Neural cell (in vitro differentiated cells): ENCODE measurements around the gene CELF4. TPM values are rescaled to one million over a fixed set of nuclear protein-coding genes. Genes with fewer than 3 reads are reported as not detected.

Experiments used
- H2AFZ ChIP-seq: fragments of 200-600, 300-800 bp; sonication (generic), shearing (Covaris generic); 2 replicates; pipeline ENCODE4 v1.6.0; 2014; ENCODE audit warnings: low read depth, mild to moderate bottlenecking, antibody characterized with exemption, low read length, moderate library complexity
- H3F3A ChIP-seq: fragments of 200-600 bp; shearing (Covaris generic); 2 replicates; pipeline ENCODE4 v1.6.1; 2016; ENCODE audit warnings: mild to moderate bottlenecking, moderate library complexity, mixed read lengths, antibody characterized with exemption, low read length; ENCODE audit not compliant: insufficient read depth, poor library complexity, severe bottlenecking
- H3K27ac ChIP-seq: fragments of 200-600, 300-800 bp; sonication (generic), shearing (Covaris generic); 2 replicates; pipeline ENCODE4 v1.5.1; 2014; ENCODE audit warnings: mild to moderate bottlenecking, low read length, moderate library complexity
- H3K27me3 ChIP-seq: fragments of 300-800, 200-600 bp; sonication (generic), shearing (Covaris generic); 2 replicates; pipeline ENCODE4 v1.6.0; 2014; ENCODE audit warnings: mild to moderate bottlenecking, low read depth, low read length, moderate library complexity; ENCODE audit not compliant: insufficient read depth
- H3K36me3 ChIP-seq: fragments of 300-800, 200-600 bp; sonication (generic), shearing (Covaris generic); 2 replicates; pipeline ENCODE4 v1.5.1; 2014; ENCODE audit warnings: mild to moderate bottlenecking, antibody characterized with exemption, low read length, moderate library complexity; ENCODE audit not compliant: insufficient read depth
- H3K4me2 ChIP-seq: fragments of 300-800, 200-600 bp; sonication (generic), shearing (Covaris generic); 2 replicates; pipeline ENCODE4 v1.6.0; 2014; ENCODE audit warnings: mild to moderate bottlenecking, low read length
- H3K4me3 ChIP-seq: fragments of 300-800, 200-600 bp; sonication (generic), shearing (Covaris generic); 2 replicates; pipeline ENCODE4 v1.5.1; 2014; ENCODE audit warnings: mild to moderate bottlenecking, low read length, moderate library complexity
- H3K79me2 ChIP-seq: fragments of 200-600 bp; shearing (Covaris generic); replicated peaks from 2 replicates; pipeline ENCODE4 v1.6.0; 2014; ENCODE audit warnings: mild to moderate bottlenecking, low read length, moderate library complexity; ENCODE audit not compliant: insufficient read depth
- H3K9ac ChIP-seq: fragments of 300-800, 200-600 bp; sonication (generic), shearing (Covaris generic); 2 replicates; pipeline ENCODE4 v1.6.1; 2016; ENCODE audit warnings: mild to moderate bottlenecking, low read length, mixed read lengths
- H3K9me2 ChIP-seq: fragments of 200-600 bp; shearing (Covaris generic); 2 replicates; pipeline ENCODE4 v1.6.1; 2016; ENCODE audit warnings: mild to moderate bottlenecking, low read length, mixed read lengths; ENCODE audit not compliant: insufficient read depth
- H3K9me3 ChIP-seq: fragments of 200-600, 300-800 bp; sonication (generic), shearing (Covaris generic); 2 replicates; pipeline ENCODE4 v1.6.1; 2016; ENCODE audit warnings: mild to moderate bottlenecking, mixed run types, low read length, moderate library complexity, mixed read lengths
- H4K20me1 ChIP-seq: fragments of 200-600 bp; shearing (Covaris generic); 2 replicates; pipeline ENCODE4 v1.6.1; 2016; ENCODE audit warnings: mild to moderate bottlenecking, mixed run types; ENCODE audit not compliant: insufficient read depth
- CTCF ChIP-seq: fragments of 450-650 bp; IDR thresholded peaks from 2 replicates; pipeline ENCODE4 v1.5.1; 2014; ENCODE audit warnings: antibody characterized with exemption, mild to moderate bottlenecking, moderate library complexity; ENCODE audit not compliant: poor library complexity, severe bottlenecking
- EP300 ChIP-seq: fragments of 450-650 bp; conservative IDR thresholded peaks from 2 replicates; pipeline ENCODE4 v1.6.1; 2014; ENCODE audit warnings: antibody characterized with exemption, mild to moderate bottlenecking, moderate library complexity; ENCODE audit not compliant: poor library complexity, severe bottlenecking
- EZH2 ChIP-seq: fragments of 200-600, 300-800 bp; shearing (Covaris generic), sonication (generic); IDR thresholded peaks from 2 replicates; pipeline ENCODE4 v1.6.1; 2014; ENCODE audit warnings: antibody characterized with exemption, low read length, borderline replicate concordance, mild to moderate bottlenecking; ENCODE audit not compliant: insufficient read depth, poor library complexity, severe bottlenecking
- MXI1 ChIP-seq: fragments of 450-650 bp; conservative IDR thresholded peaks from 2 replicates; pipeline ENCODE4 v1.6.1; 2014; ENCODE audit warnings: antibody characterized with exemption, mild to moderate bottlenecking; ENCODE audit not compliant: poor library complexity, severe bottlenecking
- POLR2AphosphoS5 ChIP-seq: IDR thresholded peaks from 2 replicates; pipeline ENCODE4 v1.6.1; 2012
- RAD21 ChIP-seq: fragments of 450-650 bp; conservative IDR thresholded peaks from 2 replicates; pipeline ENCODE4 v1.6.1; 2014; ENCODE audit warnings: antibody characterized with exemption, mild to moderate bottlenecking, moderate library complexity
- REST ChIP-seq: IDR thresholded peaks from 2 replicates; pipeline ENCODE4 v1.6.1; 2012; ENCODE audit warnings: borderline replicate concordance
- SMC3 ChIP-seq: fragments of 450-650 bp; conservative IDR thresholded peaks from 2 replicates; pipeline ENCODE4 v1.6.1; 2014; ENCODE audit warnings: antibody characterized with exemption, mild to moderate bottlenecking, moderate library complexity; ENCODE audit not compliant: poor library complexity
- TAF1 ChIP-seq: IDR thresholded peaks from 2 replicates; pipeline ENCODE4 v1.6.1; 2012; ENCODE audit warnings: low read depth
- polyA plus RNA-seq: library from polyadenylated mRNA; depleted of rRNA; stranded (reverse); fragments of >200 nt; gene quantifications from 2 replicates; pipeline ENCODE4 v1.2.3, GENCODE V29; 2014

CELF4 gene
- polyA plus RNA-seq, 1 donor from 2014 or later = 191 TPM

GRCh38 chr18:37486848-37487247 is 78.8 kb downstream of the CELF4 start:
- Histone ChIP-seq H4K20me1 (peaks cover 13% of the 10 kb centered on the region), H3K27ac (no peak overlapping the region), H2AFZ (no peak overlapping the region), H3K9ac (no peak overlapping the region), H3K4me2 (no peak overlapping the region), H3K9me3 (no peaks in the 10 kb centered on the region), H3K36me3 (no peaks in the 10 kb centered on the region), H3F3A (no peaks in the 10 kb centered on the region), H3K79me2 (no peaks in the 10 kb centered on the region), H3K9me2 (no peaks in the 10 kb centered on the region), H3K4me3 (no peak overlapping the region), H3K27me3 (peaks cover 10% of the 10 kb centered on the region)
- TF ChIP-seq TAF1 (no peak), SMC3 (no peak), CTCF (no peak), POLR2AphosphoS5 (no peak), EP300 (no peak), MXI1 (no peak), EZH2 (no peak), RAD21 (no peak), REST (no peak)

GRCh38 chr18:37484983-37485834 is 80.4 kb downstream of the CELF4 start:
- H3F3A ChIP-seq = no peaks in the 10 kb centered on the region
- H3K27ac ChIP-seq = no peak overlapping the region
- H3K79me2 ChIP-seq = no peaks in the 10 kb centered on the region
- H3K9me2 ChIP-seq = no peaks in the 10 kb centered on the region
- H2AFZ ChIP-seq = no peak overlapping the region
- H3K4me2 ChIP-seq = no peak overlapping the region
- H3K9me3 ChIP-seq = no peaks in the 10 kb centered on the region
- H3K9ac ChIP-seq = peak overlapping the region; percentile 26
- no peak for TF ChIP-seq POLR2AphosphoS5
- TF ChIP-seq TAF1 = no peak
- TF ChIP-seq EP300 = no peak
- peak; percentile 53 for TF ChIP-seq CTCF
- H3K36me3 ChIP-seq = no peaks in the 10 kb centered on the region
- H4K20me1 ChIP-seq = peaks cover 13% of the 10 kb centered on the region
- peaks cover 10% of the 10 kb centered on the region for H3K27me3 ChIP-seq
- H3K4me3 ChIP-seq = peak overlapping the region; percentile 52
